Measurements from ENCODE around the gene PLEKHA7. TPM values are rescaled to one million over a fixed set of nuclear protein-coding genes. Genes with fewer than 3 reads are reported as not detected.
"Not testable (repeated sequence)": the region's sequence is repeated elsewhere in the genome, so short reads cannot be mapped to it uniquely, and the experiment has no call there.

PLEKHA7 gene
- total RNA-seq, 1 donor from 2014 or later, result 1.8 TPM

DNA sequence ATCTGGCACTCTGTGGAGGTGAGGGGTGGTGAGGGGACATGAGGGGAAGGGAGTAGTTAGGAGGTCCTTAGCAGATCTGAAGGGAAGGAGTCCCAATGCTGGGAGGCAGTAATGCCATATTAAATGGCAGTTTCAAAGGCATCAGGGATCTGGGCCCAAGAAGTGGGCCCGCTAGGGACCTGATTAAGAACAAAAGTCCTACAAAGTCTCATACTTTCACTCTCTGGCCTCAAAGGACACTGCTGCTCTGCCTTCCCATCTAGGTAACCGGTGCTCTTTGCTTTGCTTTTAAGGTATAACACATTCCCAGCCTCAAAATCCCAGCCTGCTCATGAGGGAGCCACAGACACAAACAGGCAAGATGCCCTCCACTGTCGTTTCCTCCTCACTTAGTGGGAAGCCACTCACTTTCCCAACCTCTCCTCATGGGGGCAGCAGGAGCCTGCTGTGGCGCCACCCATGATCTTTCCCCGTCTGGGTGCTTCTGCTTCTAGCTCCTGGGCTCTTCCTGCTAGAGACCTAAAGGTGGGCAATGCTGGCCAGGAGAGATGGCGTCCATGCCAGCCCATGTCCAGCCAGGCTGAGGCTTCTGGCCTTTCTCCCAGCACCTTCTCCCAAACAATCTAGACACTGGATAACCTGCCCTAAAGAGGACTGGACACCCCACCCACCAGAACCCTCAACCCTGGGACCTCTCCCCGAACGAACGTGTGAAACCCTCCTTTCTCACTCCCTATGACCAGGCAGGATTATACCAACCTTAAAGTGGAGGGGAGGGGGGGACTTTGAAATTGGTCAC lies 68.3 kb downstream of the PLEKHA7 start:
- peak; percentile 41 to 58 for DNase-seq (ENCODE audit: low read depth in 2 of 2)

DNA sequence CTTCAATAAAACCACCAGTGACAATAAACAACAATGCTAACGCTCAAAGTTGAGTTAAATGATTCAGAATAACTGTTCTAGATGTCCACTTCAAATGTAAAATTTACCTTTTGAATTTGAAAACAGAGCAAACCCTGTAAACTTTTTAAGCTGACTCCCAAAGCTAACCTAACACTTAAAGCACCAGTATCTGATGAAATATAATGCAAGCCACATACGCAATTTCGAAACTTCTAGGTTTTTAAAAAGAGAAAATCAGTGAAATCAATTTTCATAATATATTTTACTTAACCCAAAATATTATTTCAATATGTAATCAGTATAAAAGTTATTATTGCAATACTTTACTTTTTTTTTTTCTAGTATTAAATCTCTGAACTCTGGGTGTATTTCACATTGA lies 71.3 kb downstream of the PLEKHA7 start:
- no peak for DNase-seq (ENCODE audit: low read depth in 2 of 2)

DNA sequence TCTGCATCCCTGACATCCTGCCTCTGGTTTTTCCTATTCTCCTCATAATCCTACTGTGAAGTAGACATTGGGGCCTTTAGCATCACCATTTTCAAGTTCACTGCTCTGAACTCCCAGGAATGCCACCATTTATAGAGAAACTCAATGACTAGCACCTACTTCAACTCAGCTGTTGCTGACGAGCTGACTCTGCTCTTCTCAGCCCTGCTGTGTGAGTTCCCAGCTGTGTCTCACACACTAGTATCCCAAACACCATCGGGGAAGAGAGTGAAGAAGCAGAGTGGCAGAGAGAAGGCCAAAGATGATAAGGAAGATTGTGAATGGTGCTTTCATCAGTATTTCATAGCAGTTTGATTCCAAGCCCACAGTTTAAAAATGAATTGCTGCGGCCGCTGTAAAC lies 71.9 kb downstream of the PLEKHA7 start:
- no peak for DNase-seq (ENCODE audit: low read depth in 2 of 2)

DNA sequence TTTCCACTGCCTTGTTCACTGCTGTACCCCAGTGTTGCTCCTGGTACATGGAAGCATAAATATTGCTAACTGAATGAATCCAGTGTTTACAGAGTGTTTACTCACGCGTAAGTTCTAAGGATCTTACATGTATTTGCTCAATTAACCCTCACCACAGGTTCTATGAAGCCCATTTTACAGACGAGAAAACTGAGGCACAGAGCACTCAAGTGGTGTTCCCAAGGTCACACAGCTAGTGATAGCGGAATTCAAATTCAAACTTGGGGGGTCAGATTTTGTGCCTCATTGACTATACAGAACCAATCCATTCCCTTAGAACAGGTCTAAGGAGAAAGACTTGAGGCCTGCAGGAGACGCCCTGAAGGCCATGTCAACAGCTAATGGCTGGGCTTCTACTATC lies 72.3 kb downstream of the PLEKHA7 start:
- DNase-seq (ENCODE audit: low read depth in 2 of 2), result no peak

DNA sequence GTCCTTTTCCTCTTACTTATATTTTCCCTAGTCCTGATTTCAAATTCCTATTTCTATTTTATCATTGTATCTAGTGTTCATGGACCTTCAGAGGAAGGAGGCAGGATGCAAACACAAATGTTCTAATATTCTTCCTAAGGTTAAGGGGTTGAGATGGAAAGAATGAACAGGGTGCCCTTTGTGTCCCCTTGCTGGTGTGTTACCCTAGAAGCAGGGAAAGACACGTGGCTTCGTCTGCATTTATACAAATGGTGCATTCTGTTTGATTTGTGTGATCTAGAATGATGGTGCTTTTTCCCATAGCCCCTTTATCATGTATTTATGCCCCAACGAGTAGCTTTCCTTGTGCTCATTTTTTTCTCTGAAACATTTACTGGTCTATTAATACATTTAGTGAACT lies 76.2 kb downstream of the PLEKHA7 start:
- no peak for DNase-seq (ENCODE audit: low read depth in 2 of 2)

DNA sequence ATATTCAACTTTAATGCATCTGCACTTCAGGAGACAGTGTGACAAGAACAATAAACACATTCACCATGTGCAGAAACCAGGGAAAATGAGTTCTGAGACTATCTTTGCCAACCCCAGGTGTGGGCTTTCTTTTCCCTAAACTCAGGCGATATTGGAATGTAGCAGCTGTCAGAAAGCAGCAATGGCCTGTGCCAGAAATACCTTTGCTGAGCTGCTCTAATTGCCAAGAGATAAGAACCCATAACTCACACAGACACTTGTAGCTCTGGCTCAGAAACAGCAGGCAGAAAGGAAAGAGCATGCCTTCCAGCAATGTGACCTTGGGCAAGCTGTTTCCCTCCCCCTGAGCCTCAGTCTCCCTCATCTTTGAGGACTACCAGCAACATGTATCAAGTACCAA lies 77.6 kb downstream of the PLEKHA7 start:
- no peak for DNase-seq (ENCODE audit: low read depth in 2 of 2)

DNA sequence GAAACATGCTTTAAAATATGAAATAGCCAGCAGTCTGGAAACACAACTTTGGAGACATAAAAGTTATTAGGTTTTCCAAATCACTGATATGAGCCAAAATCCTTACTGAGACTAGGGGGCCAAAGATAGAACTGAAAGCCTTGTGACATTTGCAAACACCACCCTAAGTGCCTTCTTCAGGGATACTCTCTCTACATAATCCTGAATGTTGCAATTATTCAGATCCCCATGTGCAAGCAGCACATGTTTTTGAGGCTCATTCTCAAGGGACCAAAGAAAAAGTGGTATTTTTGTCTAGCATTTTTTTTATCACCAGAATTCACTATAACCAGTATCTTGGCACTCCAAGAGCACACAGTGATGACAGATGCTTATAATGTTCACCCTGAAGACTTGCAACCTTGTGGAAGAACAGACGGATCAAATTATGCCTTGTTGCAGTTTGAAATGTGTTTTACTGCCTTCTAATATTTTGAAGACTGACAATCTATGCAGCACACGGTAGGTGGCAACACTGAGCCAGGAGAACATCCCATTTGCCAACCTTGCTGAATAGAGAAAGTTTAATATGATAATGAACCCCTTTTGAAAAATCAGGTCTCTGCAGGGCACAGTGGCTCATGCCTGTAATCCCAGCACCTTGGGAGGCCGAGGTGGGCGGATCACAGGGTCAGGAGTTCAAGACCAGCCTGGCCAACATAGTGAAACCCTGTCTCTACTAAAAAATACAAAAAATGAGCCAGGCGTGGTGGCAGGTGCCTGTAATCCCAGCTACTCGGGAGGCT lies 78.5 kb downstream of the PLEKHA7 start:
- DNase-seq (ENCODE audit: low read depth in 2 of 2), result peak; percentile 27 to 43

DNA sequence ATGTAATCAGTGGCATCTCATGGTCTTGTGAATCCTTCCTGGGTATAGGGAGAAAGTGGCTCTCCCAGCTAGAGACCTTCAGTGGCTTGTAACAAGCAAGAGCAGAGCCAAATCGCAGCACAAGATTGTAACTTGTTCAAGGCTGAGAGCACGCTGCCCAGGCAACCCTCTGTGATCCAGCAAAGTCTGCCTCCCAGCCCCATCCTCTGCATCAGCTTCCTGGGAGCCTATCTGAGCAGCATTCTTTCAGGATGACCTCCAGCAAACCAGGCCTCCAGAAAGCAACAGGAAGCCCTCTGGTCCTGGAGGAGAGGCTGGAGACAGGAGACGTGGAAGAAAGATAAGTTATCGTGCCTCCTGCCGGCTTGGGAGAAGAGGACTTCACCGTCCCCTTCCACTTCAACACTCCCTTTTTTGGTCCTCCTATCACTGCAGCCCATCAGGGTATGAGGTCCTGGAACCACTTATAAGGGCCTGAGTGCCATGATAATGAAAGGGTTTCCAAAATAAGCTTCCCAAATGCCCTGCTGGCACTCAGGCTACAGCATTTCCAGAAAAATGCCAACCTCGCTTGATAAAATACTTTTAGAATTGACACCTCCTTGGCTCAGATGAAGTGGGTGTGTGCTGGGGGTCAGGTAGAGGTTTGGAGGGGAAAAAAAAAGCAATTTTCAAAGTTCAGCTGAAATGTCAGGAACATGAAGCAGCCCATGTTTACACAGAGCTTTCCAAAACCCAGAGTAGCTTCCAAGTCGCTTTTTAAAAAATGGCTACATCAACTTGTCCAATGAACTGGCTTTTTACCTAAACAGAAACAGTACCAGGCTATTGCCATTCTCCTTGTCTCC lies 80.2 kb downstream of the PLEKHA7 start:
- DNase-seq (ENCODE audit: low read depth in 2 of 2), result no peak

DNA sequence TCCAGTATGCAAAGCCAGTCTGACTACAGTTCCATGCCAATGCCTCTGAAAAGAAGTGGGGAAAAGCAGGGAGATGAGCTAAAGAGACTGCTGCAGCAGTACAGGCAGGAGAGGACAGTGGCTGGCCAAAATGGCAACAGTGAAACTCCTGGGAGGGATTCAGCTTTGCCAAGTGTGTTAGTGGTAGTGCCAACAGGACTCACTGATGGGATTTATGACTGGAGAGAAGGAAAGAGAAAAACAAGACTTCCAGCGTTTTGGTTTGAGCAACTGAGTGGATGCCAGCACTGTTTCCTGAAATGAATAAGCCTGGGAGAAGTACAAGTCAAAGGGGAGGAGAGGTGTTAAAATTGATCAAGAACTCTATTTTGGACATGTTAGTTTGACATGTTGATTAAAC lies 80.9 kb downstream of the PLEKHA7 start:
- DNase-seq (ENCODE audit: low read depth in 2 of 2), result no peak

DNA sequence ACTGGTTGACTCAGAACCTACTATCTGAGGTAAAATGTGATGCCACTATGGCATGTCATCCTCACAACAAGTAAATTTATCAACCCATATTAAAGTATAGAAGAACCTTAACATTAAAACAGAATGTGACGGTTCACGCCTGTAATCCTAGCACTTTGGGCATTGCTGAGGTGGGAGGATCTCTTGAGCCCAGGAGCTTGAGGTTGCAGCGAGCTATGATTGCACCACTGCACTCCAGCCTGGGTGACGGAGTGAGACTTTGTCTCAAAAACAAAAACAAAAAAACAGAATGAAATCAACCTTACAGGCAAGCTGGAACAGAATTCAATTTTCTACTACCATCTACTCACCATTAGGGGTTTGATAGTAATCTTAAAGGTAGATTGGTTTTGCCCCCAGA lies 86.2 kb downstream of the PLEKHA7 start:
- DNase-seq (ENCODE audit: low read depth in 2 of 2), result no peak

DNA sequence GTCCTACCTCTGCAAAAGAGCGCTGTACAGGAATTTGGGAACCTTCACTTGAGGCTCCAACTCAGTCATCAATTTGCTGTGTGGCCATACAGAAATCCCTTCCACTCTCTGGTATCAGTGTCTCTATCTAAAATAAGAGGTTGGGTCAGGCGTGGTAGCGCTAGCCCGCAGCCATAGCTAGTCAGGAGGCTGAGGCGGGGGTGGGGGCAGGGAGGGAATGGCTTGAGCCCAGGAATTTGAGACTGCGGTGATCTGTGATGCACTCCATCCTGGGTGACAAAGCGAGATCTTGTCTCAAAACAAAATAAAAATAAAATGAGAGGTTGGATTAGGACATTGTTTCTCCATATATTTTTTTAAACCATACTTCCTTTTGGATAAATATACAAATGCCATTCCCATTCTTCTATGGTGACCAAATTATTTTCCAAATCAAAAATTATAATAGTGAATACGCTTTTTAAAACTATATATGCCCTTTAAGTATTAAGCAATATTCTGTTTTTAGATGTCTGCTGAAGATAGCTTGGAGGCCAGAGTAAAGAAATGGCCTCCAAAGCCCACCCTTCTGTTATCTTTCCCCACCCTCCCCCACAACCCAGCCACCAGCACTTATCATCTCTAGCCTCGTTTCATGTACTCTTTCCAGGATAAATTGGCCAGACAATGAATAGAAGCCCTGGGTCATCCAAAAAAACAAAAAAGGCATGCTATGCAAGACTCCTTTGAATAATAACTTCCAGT lies 87.2 kb downstream of the PLEKHA7 start:
- no peak for DNase-seq (ENCODE audit: low read depth in 2 of 2)

DNA sequence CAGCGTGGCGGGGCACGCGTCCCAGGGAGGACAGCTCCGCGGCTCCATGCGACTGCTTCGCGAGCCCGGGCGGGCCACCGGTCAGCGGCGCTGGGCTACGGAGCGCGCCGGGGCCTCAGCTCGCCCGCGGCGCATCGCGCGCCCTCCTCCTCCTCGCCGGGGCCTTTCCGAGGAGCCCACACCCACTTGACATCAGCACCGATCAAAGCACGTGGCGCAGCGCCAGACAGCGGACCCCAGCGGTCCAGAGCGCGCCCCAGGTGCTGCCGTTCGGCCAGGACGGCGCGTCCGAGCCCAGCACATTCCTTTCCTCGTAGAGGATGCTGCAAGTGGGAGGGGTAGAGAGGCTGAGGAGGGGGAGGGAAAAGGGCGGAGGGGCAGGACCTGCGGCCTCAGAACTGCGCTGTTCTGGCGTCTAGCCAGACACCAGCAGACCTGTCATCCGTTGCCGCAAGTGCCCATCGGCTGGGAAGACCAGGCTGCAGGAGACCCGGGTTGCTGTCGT lies 88.6 kb downstream of the PLEKHA7 start:
- DNase-seq (ENCODE audit: low read depth in 2 of 2), result peak; percentile 12 to 43

DNA sequence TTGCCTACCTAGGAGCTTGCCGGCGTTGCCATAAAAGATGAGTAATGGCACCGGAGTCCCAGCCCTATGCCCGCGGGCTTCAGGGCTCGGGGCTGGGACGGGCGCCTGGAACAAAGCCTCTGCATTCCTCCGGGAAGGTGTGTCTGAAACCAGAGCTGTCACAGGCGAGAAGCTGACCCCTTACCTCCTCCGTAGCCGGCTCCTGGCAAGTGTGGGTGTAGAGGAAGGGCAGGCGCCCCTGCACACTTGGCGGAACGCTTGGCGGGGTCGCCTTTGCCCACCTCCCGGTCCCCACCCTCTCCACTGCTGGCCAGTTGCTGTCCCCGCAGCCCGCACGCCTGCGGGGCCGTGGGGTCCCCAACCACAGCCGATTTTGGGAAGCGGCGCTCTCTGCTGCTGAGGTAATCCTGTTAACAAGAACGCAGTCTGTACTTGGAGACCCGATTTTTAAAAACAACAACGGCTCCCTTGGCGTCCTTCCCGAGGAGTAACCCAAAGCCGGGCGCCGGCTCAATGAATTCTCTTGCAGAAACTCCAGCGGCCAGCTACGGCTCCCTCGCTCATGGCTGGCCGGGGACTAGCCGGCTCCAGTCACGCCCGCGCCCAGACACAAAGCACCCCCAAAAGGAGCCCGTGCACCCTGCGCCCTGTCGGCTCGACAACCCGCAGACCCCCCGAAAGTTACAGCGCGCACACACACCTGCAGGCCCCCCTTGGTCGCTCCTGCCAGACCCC lies 89.2 kb downstream of the PLEKHA7 start:
- peak in 1 of 2 donors; percentile 13 for DNase-seq (ENCODE audit: low read depth in 2 of 2)

DNA sequence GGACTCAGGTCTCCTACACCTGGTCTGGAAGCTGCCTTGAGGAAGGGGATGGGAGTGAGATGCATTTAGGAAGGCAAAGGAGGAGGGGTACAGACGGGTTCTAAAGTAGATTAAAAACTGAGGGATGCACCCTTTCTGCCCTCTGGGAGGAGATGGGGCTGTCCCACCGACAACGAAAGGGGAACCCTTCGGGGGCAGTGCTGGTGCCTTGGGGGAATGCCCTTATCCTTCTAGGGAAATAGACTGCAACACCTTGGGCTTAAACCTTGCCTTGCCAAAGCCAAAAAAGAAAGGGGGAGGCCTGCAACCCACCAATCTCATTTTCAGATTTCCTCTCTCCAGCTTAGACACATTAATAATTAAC lies 89.8 kb downstream of the PLEKHA7 start:
- no peak for DNase-seq (ENCODE audit: low read depth in 2 of 2)

DNA sequence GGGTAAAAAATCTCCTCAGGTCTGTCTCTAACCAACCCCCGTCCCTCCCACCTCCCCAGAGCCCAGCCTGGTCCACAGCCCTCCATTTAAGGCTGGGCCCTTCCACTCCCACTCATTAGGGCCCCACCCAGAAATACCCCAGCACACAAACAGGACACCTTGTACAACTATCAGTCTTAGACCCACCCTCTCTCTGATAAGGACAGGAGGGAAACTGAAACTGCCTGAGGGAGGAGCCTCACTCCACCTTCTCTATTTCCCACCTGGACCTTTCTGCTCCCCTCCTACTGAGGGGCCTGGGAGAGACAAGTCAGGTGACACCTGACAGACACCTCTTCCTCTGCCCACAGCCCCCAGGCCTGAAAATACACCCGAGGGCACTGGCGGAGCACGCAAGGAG lies 90.2 kb downstream of the PLEKHA7 start:
- DNase-seq (ENCODE audit: low read depth in 2 of 2), result no peak

DNA sequence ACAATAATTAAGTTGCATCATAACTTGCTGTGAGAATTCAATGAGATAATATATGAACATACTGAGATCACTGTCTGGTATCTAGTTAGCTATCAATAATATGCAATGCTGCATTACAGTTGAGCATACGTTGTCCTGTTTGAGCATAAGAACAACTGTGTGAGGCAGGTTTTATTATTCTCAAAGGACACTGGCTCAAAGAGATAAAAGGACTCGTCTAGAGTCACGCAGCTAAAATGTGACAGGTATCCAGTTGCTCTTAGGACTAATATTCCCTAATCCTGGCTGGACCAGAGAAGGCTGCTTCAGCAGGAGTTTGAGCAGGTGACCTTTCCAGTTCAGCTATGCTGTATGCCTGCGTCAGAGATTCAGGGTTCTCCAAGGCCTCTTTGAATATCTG lies 92.5 kb downstream of the PLEKHA7 start:
- DNase-seq (ENCODE audit: low read depth in 2 of 2), result no peak

DNA sequence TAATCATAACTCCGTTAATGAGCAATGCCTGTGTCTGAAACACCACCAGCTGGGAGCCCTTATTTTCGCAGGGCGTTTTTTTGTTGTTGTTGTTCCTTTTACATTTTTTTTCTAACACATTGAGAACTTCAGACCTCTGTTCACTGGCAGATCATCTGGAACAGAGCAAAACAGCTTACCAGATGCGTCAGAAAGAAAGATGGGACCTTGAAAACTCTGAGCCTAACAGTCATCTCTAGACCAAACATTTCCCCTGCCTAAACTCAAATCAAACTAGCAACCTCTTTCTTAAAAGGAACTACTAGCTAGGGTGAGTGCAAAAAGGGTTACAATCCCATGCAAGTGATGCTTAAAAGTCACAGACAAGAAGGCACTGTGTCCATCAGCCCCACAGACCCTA lies 93.2 kb downstream of the PLEKHA7 start:
- DNase-seq (ENCODE audit: low read depth in 2 of 2), result no peak

DNA sequence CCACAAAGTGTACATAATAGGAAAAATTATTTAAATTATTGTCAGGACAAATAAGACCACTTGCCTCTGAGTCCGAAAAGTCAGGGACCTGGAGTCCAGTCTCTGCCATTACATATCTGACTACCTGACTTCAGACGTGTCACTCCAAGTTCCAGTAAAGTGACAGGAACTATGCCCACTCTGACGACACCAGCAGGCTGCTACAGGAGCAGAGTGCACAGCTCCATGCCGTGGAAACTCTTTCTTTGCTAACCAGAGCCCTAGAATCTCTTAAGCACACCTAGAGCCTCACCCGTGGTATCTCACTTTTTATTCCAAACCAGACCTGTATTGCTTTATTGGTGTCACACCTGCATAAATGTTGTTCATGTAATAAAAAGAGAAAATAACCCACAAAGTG lies 93.7 kb downstream of the PLEKHA7 start:
- no peak for DNase-seq (ENCODE audit: low read depth in 2 of 2)

DNA sequence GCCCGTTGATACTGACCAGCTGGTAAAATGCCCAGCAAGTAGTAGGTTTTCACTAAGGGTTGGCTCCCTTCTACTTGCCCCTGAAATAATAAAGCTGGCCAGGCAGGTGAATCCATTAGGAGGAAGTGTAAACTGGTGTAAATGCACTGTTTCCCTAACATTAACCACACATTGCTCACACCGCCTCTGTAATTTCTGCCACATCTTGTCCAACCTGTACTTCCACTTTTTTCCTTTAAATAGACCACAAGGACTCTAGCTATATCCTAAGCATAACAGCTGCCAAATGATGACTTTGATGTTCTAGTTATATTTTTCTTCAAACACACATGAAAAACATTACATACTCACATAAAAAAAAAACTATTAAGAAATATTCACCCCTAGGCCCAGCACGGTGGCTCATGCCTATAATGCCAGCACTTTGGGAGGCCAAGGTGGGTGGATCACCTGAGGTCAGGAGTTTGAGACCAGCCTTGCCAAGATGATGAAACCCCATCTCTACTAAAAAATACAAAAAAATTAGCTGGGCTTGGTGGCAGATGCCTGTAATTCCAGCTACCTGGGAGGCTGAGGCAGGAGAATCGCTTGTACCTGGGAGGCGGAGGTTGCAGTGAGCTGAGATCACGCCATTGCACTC lies 95.6 kb downstream of the PLEKHA7 start:
- not testable (repeated sequence) for DNase-seq (ENCODE audit: low read depth in 2 of 2)

DNA sequence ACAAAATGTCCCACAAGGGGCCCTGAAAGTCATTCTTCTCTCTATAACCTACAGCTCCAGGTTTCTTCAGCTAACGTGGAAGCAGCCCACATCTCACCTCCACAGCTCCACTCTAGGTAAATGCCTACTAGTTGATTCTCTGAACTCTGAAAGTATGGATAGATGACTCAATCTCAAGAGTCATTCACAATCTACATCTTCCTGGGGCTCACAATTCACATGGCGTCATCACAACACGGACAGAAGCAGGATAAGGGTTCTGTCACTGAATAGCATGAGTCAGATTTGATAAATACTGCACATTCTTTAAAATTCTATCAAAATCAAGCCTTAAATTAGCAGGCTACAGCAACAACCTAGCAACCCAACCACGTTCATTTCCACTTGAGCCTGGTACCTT lies 96.3 kb downstream of the PLEKHA7 start:
- DNase-seq (ENCODE audit: low read depth in 2 of 2), result no peak
